NAMALWA (cell line): ENCODE measurements around the gene OLFML1.
"Not testable (repeated sequence)": the region's sequence is repeated elsewhere in the genome, so short reads cannot be mapped to it uniquely, and the experiment has no call there.

Experiments used
- DNase-seq: peaks from one replicate; pipeline ENCODE4 v3.0.0-alpha.2; 2015; ENCODE audit warnings: low spot score

The OLFML1 gene

GRCh38 chr11:7512525-7513233 is 27.4 kb downstream of the OLFML1 start:
- DNase-seq, result peak; percentile 93

- peak; percentile 88 for DNase-seq
These were observed 28.2 kb downstream of the OLFML1 start, which contains the start of gene PPFIBP2 for GRCh38 chr11:7513234-7514098. Gene PPFIBP2, plus strand, starts transcription at chr11:7513999. Its CDS starts 35,477 bp downstream, at chr11:7549476.

- peak; percentile 56 for DNase-seq
These were observed 28.8 kb downstream of the OLFML1 start for GRCh38 chr11:7514099-7514591.

- peak; percentile 31 for DNase-seq
These were observed 30.2 kb downstream of the OLFML1 start for GRCh38 chr11:7515447-7515886.

GRCh38 chr11:7516475-7516874 is 31.2 kb downstream of the OLFML1 start:
- peak; percentile 88 for DNase-seq

- not testable (repeated sequence) for DNase-seq
These were observed 32.4 kb downstream of the OLFML1 start for GRCh38 chr11:7517743-7518142.

- DNase-seq, result no peak
These were observed 33.7 kb downstream of the OLFML1 start for GRCh38 chr11:7518811-7519562.

- DNase-seq, result peak; percentile 71
These were observed 35.0 kb downstream of the OLFML1 start for GRCh38 chr11:7520011-7520942.

GRCh38 chr11:7520981-7521487 is 35.7 kb downstream of the OLFML1 start:
- DNase-seq, result peak; percentile 84

GRCh38 chr11:7522121-7522520 is 36.8 kb downstream of the OLFML1 start:
- DNase-seq, result no peak

GRCh38 chr11:7522546-7522945 is 37.2 kb downstream of the OLFML1 start:
- DNase-seq, result no peak

GRCh38 chr11:7523416-7524210 is 38.3 kb downstream of the OLFML1 start:
- no peak for DNase-seq

GRCh38 chr11:7524462-7525235 is 39.3 kb downstream of the OLFML1 start:
- peak; percentile 38 for DNase-seq

- DNase-seq, result no peak
These were observed 40.1 kb downstream of the OLFML1 start for GRCh38 chr11:7525424-7525823.

- DNase-seq, result no peak
These were observed 41.7 kb downstream of the OLFML1 start for GRCh38 chr11:7527029-7527428.

GRCh38 chr11:7528514-7529049 is 43.3 kb downstream of the OLFML1 start:
- no peak for DNase-seq

- no peak for DNase-seq
These were observed 44.8 kb downstream of the OLFML1 start for GRCh38 chr11:7530013-7530640.

- no peak for DNase-seq
These were observed 45.7 kb downstream of the OLFML1 start for GRCh38 chr11:7531011-7531410.
